Hepatocyte (in vitro differentiated cells): ENCODE data around the gene TTC39B.

Experiments used
- CTCF ChIP-seq: fragments of 200-600 bp; sonication (generic); IDR thresholded peaks from 2 replicates; pipeline ENCODE4 v1.5.1; 2016; ENCODE audit warnings: antibody characterized with exemption, mild to moderate bottlenecking; ENCODE audit not compliant: poor library complexity
- EZH2 ChIP-seq: fragments of 200-600 bp; sonication (generic); IDR thresholded peaks from 2 replicates; pipeline ENCODE4 v1.6.1; 2016; ENCODE audit warnings: antibody characterized with exemption, mild to moderate bottlenecking, borderline replicate concordance
- EZH2phosphoT487 ChIP-seq: fragments of 200-600 bp; sonication (generic); IDR thresholded peaks from one replicate; pipeline ENCODE4 v1.6.1; 2018; ENCODE audit warnings: antibody characterized with exemption, mild to moderate bottlenecking, low read depth, moderate library complexity; ENCODE audit not compliant: unreplicated experiment, severe bottlenecking

- no peak for TF ChIP-seq CTCF
- no peak for TF ChIP-seq EZH2phosphoT487
- TF ChIP-seq EZH2: no peak
Measured at GRCh38 chr9:15344191-15344590, 37.2 kb upstream of the TTC39B start.
